HCT116 (cell line): ENCODE data around the gene TMTC1. TPM values are rescaled to one million over a fixed set of nuclear protein-coding genes. Genes with fewer than 3 reads are reported as not detected.

ENCODE experiments used
- ATAC-seq: fragments of 200-7000 bp; cut with Tn5 transposase; 2 replicates; pipeline ENCODE4 v1.9.1; 2020; ENCODE audit warnings: mild to moderate bottlenecking, moderate library complexity
- BruUV-seq: library from RNA; stranded (reverse); fragments of 400-500 nt; replicated peaks from 2 replicates; lab custom pipeline; 2021; lab: Mats Ljungman, UMichigan
- CTCF ChIA-PET: fragments of 300-600 bp; sonication (Branson Sonifier 250); formaldehyde crosslinking; loops from one replicate; lab custom pipeline; 2021; ENCODE audit warnings: antibody characterized with exemption; lab: Charles Lee
- POLR2A ChIA-PET: fragments of 300-600, 350-600 bp; sonication (Branson Sonifier 250); formaldehyde crosslinking; loops from one replicate; lab custom pipeline; 2021; ENCODE audit warnings: antibody characterized with exemption; lab: Charles Lee
- RAD21 ChIA-PET, 2 experiments: fragments of 300-600 bp; sonication (Branson Sonifier 250); formaldehyde crosslinking; loops; one replicate each; lab custom pipeline; 2023; ENCODE audit warnings: low total read pairs in 2 of 2; ENCODE audit not compliant: uncharacterized antibody in 2 of 2, unreplicated experiment in 2 of 2, low non-redundant PET in 1 of 2; lab: Charles Lee
- DNase-seq: peaks from one replicate; pipeline ENCODE4 v3.0.0-alpha.2; 2010; ENCODE audit warnings: low read depth, low spot score
- H2AFZ ChIP-seq: fragments of 200-600 bp; shearing (Covaris generic), sonication (generic); 2 replicates; pipeline ENCODE4 v1.6.1; 2017; ENCODE audit warnings: low read depth, mixed run types, mixed read lengths, antibody characterized with exemption, low read length; ENCODE audit not compliant: poor library complexity, severe bottlenecking
- H3K27ac ChIP-seq: 2 replicates; pipeline ENCODE4 v1.5.1; 2012; ENCODE audit warnings: low read depth, low read length
- H3K27me3 ChIP-seq: fragments of 200-600 bp; sonication (generic); 2 replicates; pipeline ENCODE4 v1.6.1; 2016; ENCODE audit warnings: mixed run types, low read length, mixed read lengths; ENCODE audit not compliant: insufficient read depth
- H3K36me3 ChIP-seq, 2 experiments: fragments of 200-500 bp in 1 of 2; fragments of 200-600 bp in 1 of 2; sonication (Bioruptor generic) in 1 of 2; sonication (generic) in 1 of 2; 2 replicates each; pipeline versions ENCODE4 v1.5.1 to v1.6.1; 2014 to 2016; ENCODE audit warnings: low read length in 2 of 2, inconsistent platforms in 1 of 2, mixed read lengths in 1 of 2, mixed run types in 1 of 2; ENCODE audit not compliant: insufficient read depth in 2 of 2, control insufficient read depth in 1 of 2
- H3K4me1 ChIP-seq, 2 experiments: fragments of 200-600 bp in 1 of 2; sonication (generic) in 1 of 2; 2 replicates each; pipeline versions ENCODE4 v1.5.1 to v1.6.1; 2012 to 2017; ENCODE audit warnings: low read length in 2 of 2, inconsistent platforms in 1 of 2, mild to moderate bottlenecking in 1 of 2, mixed read lengths in 1 of 2, mixed run types in 1 of 2, moderate library complexity in 1 of 2; ENCODE audit not compliant: insufficient read depth in 2 of 2, control insufficient read depth in 1 of 2
- H3K4me2 ChIP-seq: fragments of 200-600 bp; sonication (generic); 2 replicates; pipeline ENCODE4 v1.6.1; 2017; ENCODE audit warnings: mixed run types, low read length, mixed read lengths
- H3K4me3 ChIP-seq, 2 experiments: fragments of 200-600 bp in 1 of 2; sonication (generic) in 1 of 2; replicated peaks in 1 of 2; 2 replicates each; pipeline ENCODE4 v1.5.1; 2011 to 2016; ENCODE audit warnings: low read length in 2 of 2, control low read depth in 1 of 2, low read depth in 1 of 2, mild to moderate bottlenecking in 1 of 2, mixed read lengths in 1 of 2, mixed run types in 1 of 2
- H3K79me2 ChIP-seq: fragments of 200-600 bp; sonication (generic); 2 replicates; pipeline ENCODE4 v1.6.1; 2017; ENCODE audit warnings: mild to moderate bottlenecking, mixed run types, low read length, moderate library complexity, mixed read lengths; ENCODE audit not compliant: insufficient read depth
- H3K9ac ChIP-seq: fragments of 200-600 bp; sonication (generic); 2 replicates; pipeline ENCODE4 v1.6.1; 2016; ENCODE audit warnings: low read length, mixed read lengths
- H3K9me2 ChIP-seq: fragments of 200-600 bp; sonication (generic), shearing (Covaris generic); 2 replicates; pipeline ENCODE4 v1.6.1; 2017; ENCODE audit warnings: mixed run types, mild to moderate bottlenecking, moderate library complexity; ENCODE audit not compliant: insufficient read depth
- H3K9me3 ChIP-seq, 2 experiments: fragments of 200-500 bp in 1 of 2; fragments of 200-600 bp in 1 of 2; sonication (Bioruptor generic) in 1 of 2; sonication (generic) in 1 of 2; 2 replicates each; pipeline ENCODE4 v1.6.1; 2014 to 2017; ENCODE audit warnings: low read length in 2 of 2, mixed read lengths in 2 of 2, inconsistent platforms in 1 of 2, low read depth in 1 of 2, mild to moderate bottlenecking in 1 of 2, mixed run types in 1 of 2, moderate library complexity in 1 of 2; ENCODE audit not compliant: control insufficient read depth in 1 of 2, insufficient read depth in 1 of 2
- H4K20me1 ChIP-seq: fragments of 200-600 bp; sonication (generic), shearing (Covaris generic); 2 replicates; pipeline ENCODE4 v1.6.1; 2017; ENCODE audit warnings: mixed run types, mild to moderate bottlenecking, moderate library complexity; ENCODE audit not compliant: insufficient read depth
- ATF3 ChIP-seq: IDR thresholded peaks from 2 replicates; pipeline ENCODE4 v1.6.1; 2012
- CBX3 ChIP-seq: IDR thresholded peaks from 2 replicates; pipeline ENCODE4 v1.6.1; 2012; ENCODE audit warnings: low read depth
- CEBPB ChIP-seq: IDR thresholded peaks from 2 replicates; pipeline ENCODE4 v1.6.1; 2012; ENCODE audit warnings: low read depth
- CTCF ChIP-seq, 3 experiments: fragments of 200-600 bp in 1 of 3; sonication (generic) in 1 of 3; IDR thresholded peaks in 2 of 3; conservative IDR thresholded peaks in 1 of 3; 2 replicates each; pipeline ENCODE4 v1.5.1; 2012 to 2017; ENCODE audit warnings: low read depth in 2 of 3, low read length in 2 of 3, antibody characterized with exemption in 1 of 3, borderline replicate concordance in 1 of 3, control low read depth in 1 of 3, mild to moderate bottlenecking in 1 of 3, mixed read lengths in 1 of 3, mixed run types in 1 of 3, moderate library complexity in 1 of 3; ENCODE audit not compliant: insufficient read depth in 1 of 3
- EGR1 ChIP-seq: IDR thresholded peaks from 2 replicates; pipeline ENCODE4 v1.6.1; 2012; ENCODE audit warnings: low read depth
- EZH2 ChIP-seq: fragments of 200-600 bp; sonication (generic); IDR thresholded peaks from 2 replicates; pipeline ENCODE4 v1.6.1; 2017; ENCODE audit warnings: antibody characterized with exemption, mixed run types
- EZH2phosphoT487 ChIP-seq: fragments of 200-600 bp; IDR thresholded peaks from 2 replicates; pipeline ENCODE4 v1.6.1; 2018; ENCODE audit warnings: antibody characterized with exemption, borderline replicate concordance
- FOSL1 ChIP-seq: IDR thresholded peaks from 2 replicates; pipeline ENCODE4 v1.6.1; 2012; ENCODE audit warnings: low read depth
- JUND ChIP-seq: IDR thresholded peaks from 2 replicates; pipeline ENCODE4 v1.6.1; 2012
- POLR2A ChIP-seq: IDR thresholded peaks from 2 replicates; pipeline ENCODE4 v1.7.0; 2011; ENCODE audit warnings: borderline replicate concordance; ENCODE audit not compliant: insufficient read depth, insufficient read length; ENCODE audit errors: extremely low read depth
- POLR2AphosphoS5 ChIP-seq: IDR thresholded peaks from 2 replicates; pipeline ENCODE4 v1.6.1; 2011; ENCODE audit warnings: mild to moderate bottlenecking, low read depth, low read length, moderate library complexity
- REST ChIP-seq: IDR thresholded peaks from 2 replicates; pipeline ENCODE4 v1.6.1; 2012; ENCODE audit warnings: low read depth
- SIN3A ChIP-seq: IDR thresholded peaks from 2 replicates; pipeline ENCODE4 v1.6.1; 2012; ENCODE audit warnings: low read depth
- SP1 ChIP-seq: IDR thresholded peaks from 2 replicates; pipeline ENCODE4 v1.6.1; 2012; ENCODE audit warnings: low read depth
- SRF ChIP-seq: IDR thresholded peaks from 2 replicates; pipeline ENCODE4 v1.6.1; 2012; ENCODE audit warnings: low read depth
- TCF7L2 ChIP-seq: IDR thresholded peaks from 2 replicates; pipeline ENCODE4 v1.7.0; 2011; ENCODE audit warnings: borderline replicate concordance, inconsistent platforms; ENCODE audit not compliant: insufficient read depth, insufficient read length; ENCODE audit errors: extremely low read depth
- YY1 ChIP-seq: IDR thresholded peaks from 2 replicates; pipeline ENCODE4 v1.6.1; 2011; ENCODE audit warnings: low read length, low read depth, moderate library complexity, mild to moderate bottlenecking; ENCODE audit not compliant: insufficient replicate concordance; ENCODE audit errors: extremely low read depth
- ZBTB33 ChIP-seq: IDR thresholded peaks from 2 replicates; pipeline ENCODE4 v1.6.1; 2011; ENCODE audit warnings: mild to moderate bottlenecking, low read length, moderate library complexity; ENCODE audit not compliant: insufficient replicate concordance; ENCODE audit errors: extremely low read depth
- ZFX ChIP-seq: fragments of 450-650 bp; IDR thresholded peaks from 2 replicates; pipeline ENCODE4 v1.6.1; 2017
- ZNF274 ChIP-seq: fragments of 200-500 bp; sonication (Bioruptor generic); IDR thresholded peaks from 2 replicates; pipeline ENCODE4 v1.6.1; 2014; ENCODE audit warnings: mild to moderate bottlenecking, low read depth, low read length, inconsistent platforms
- intact Hi-C: fragments of 100-400 bp; cut with micrococcal nuclease; formaldehyde crosslinking; loops from 2 replicates; pipeline ENCODE4 v1.10.0; 2022
- total RNA-seq: library from RNA; stranded (reverse); gene quantifications from one replicate; pipeline ENCODE4 v1.2.1, GENCODE V29; 2021; ENCODE audit not compliant: unreplicated experiment

Gene TMTC1
- total RNA-seq, 1 experiment from 2014 or later, result 2.0 TPM

- Histone ChIP-seq H4K20me1 (no peaks in the 10 kb centered on the region), H3K9me3 (peaks cover 11 to 34% of the 10 kb centered on the region in 2 experiments; a peak in 2 of 4 replicates), H3K79me2 (no peaks in the 10 kb centered on the region), H3K36me3 (no peaks in the 10 kb centered on the region), H3K9me2 (no peaks in the 10 kb centered on the region), H3K9ac (no peak overlapping the region), H2AFZ (no peak overlapping the region), H3K27me3 (no peaks in the 10 kb centered on the region), H3K4me1 (peaks cover 0 to 6% of the 10 kb centered on the region in 2 experiments; a peak in 2 of 4 replicates), H3K4me3 (no peak overlapping the region), H3K27ac (no peak overlapping the region), H3K4me2 (no peak overlapping the region)
- intact Hi-C loops, result no loop called here
- ATAC-seq (no peak), DNase-seq (no peak)
- ChIA-PET CTCF (no interaction called here), RAD21 (no interaction called here), POLR2A (no interaction called here)
- BruUV-seq, result no TSS peak
- TF ChIP-seq SIN3A (no peak), CTCF (IDR thresholded peaks at IDR 0.05 in 2 of 3, conservative IDR thresholded peaks at IDR 0.05 in 1 of 3; ENCODE audit: borderline replicate concordance in 1 of 3, insufficient read depth in 1 of 3, low read depth in 2 of 3, low read length in 2 of 3) (no peak), ATF3 (no peak), EZH2phosphoT487 (no peak), CBX3 (no peak), ZNF274 (no peak), EZH2 (no peak), JUND (no peak), SP1 (no peak), POLR2AphosphoS5 (no peak), POLR2A (no peak), FOSL1 (no peak), ZBTB33 (no peak), TCF7L2 (no peak), CEBPB (no peak), SRF (no peak), YY1 (no peak), REST (no peak), EGR1 (no peak), ZFX (no peak)
Measured at GRCh38 chr12:29792132-29792531, 8.4 kb upstream of the TMTC1 start.
